GM21717 (cell line): Measurements from ENCODE around the gene MS4A10.
A peak's percentile ranks its signal among the peaks of the same experiment; 100 is the strongest.

Experiments
- ATAC-seq: cut with Tn5 transposase; IDR thresholded peaks from one replicate; pipeline ENCODE4 v1.9.1; 2021; ENCODE audit warnings: mild to moderate bottlenecking, moderate library complexity; ENCODE audit not compliant: unreplicated experiment

MS4A10 gene

DNA sequence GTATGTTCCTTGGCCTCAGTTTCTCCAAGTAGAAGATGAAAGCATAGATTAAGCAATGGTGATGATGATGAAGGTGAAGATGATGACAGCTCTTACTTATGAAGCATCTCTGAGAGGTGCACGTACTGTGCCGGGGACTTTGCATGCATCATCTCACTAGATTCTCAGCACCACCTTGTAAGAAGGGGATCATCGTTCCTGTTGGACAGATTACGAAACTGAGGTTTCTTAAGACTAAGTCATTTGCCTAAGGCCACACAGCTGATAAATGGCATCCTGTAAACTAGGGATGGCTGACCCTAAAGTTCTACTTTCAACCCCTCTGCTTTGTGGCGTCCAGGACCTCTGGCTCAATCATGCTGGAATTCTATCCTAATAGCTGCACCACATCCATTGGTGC is 19.8 kb upstream of the MS4A10 start:
- no peak for ATAC-seq

DNA sequence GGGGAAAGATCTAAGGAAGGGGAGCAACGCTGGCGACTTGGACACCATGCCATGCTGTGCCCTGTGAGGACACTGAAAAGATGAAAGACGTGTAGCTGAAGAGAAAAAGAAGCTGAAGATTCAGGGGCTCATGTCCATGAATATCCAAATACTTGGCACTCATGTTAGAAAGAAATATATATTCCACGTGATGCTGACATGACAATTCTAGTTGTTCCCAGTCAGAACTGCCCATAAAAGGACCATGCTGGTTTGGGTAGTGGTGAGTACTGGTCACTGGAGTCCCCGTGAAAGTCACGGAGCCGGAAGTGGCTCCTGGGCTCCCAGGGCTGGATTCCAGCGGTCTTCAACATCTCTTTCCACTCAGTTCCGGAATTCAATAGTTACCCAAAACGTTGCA is 18.6 kb upstream of the MS4A10 start:
- no peak for ATAC-seq

DNA sequence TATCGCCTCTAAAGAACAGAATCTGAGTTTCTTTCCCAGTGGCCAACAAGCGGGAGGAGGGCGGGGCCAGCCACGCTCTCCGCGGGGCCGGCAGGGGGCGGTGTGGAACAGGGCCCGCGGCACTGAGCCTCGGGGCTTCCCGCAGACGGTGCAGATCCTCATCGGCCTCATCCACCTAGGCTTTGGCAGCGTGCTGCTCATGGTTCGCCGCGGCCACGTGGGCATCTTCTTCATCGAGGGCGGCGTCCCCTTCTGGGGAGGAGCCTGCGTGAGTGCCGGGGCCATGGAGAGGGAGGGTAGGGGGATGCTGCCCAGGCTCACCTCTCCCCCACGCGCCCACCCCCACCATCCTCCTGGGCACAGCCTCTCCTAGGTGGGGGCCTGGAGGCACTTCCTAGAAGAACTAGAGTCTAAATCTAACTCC is 17.7 kb upstream of the MS4A10 start:
- no peak for ATAC-seq

DNA sequence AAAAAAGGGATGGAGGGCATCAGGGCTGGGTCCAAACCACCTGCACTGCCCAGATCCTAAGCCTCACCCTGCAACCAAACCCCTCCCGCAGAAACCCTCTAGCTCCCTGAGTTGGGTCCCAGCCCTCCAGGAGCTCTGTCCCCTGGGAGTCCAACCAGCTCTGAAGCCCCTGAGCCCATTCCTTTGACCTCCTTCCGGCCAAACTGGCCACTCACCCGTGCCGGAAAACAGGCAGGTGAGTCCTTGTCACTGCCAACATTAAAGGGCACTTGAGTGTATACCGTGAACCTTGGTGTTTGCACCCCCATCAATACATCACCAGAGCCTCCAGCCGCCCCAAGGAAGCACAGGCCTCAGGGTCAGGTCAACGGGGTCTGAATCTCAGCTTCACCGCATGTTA is 16.9 kb upstream of the MS4A10 start:
- no peak for ATAC-seq

- ATAC-seq: no peak
These were observed 15.9 kb upstream of the MS4A10 start for GRCh38 chr11:60769273-60769672.

DNA sequence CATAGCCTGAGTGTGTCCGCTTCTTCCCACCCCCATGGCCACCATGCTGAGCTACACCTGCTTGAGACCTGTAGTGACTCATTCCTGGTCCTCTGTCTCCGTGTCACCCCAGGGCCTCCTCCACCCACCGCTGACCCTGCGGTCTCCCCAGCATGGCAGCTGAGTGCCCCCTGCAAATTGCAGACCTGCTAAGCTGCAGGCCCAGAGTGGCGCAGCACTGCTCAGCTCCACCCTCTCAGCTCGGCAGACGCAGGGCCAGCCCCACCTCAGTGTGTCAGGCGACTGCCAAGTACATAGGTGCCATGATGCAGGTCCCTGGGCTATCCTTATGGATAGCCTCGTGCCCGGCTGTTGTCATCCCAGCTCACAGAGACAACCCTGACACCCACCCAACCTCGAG is 15.3 kb upstream of the MS4A10 start:
- no peak for ATAC-seq

DNA sequence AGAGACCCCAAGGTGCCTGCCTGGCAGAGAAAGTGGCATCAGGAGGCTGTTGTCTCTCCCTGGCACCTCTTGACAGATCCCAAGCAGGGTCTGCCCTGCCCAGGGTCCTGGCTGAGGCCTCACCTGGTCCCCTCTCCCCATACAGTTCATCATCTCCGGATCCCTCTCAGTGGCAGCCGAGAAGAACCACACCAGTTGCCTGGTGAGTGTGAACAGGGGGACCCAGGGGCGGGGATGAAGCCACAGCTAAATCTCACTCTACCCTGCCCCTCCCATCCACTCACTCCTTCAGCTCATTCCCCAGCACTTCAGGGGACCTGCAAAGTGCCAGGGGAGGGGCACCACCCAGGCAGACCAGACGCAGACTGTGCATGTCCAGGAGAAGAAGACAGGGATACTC is 14.0 kb upstream of the MS4A10 start:
- ATAC-seq: no peak

DNA sequence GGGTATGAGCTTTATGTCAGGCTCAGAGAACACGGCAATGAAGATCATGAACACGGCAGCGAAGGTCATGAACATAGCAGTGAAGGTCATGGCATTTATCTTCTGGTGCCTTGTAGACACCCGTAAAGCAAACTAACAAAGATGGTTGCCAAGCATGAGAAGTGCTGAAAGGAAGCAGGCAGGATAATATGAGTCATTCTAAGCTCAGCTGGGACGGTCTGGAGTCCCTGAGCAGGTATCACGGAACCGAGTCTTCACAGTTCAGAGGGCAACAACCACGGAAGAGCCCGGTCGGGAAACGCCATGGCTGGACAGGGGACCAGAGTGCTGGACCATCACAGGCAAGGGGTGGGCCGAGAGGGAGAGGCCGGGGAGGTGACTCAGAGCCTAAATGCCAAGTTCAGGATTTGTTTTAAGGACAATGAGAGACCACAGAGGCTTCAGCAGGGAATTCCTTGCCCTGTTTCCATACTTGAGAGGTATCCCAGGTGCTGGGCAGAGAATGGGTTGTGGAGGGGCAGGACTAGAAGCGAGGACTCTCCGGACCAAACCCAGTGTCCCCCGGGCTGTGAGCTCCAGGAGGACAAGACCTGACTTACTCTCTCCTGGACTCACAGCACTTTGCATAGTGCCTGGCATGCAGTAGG is 13.1 kb upstream of the MS4A10 start:
- ATAC-seq: peak; percentile 38

DNA sequence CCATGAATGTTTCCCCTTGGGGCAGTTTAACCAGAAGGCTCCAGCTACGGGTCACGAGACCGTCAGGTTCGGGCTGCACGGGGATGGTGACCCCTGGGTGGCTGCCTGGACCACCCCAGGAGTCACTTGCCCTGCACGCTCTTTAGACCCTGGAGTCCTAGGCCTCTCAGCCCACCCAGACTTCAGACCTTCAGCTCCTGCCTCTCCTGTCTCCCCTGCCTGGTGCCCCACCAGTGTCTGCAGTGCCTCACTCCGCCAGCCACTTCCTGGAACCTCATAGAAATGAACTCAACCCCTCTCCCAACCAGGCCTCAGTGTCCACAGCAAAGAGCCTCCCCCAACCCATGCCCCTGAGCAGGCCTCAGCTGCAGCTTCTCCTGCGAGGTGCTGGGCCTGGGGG is 12.5 kb upstream of the MS4A10 start:
- ATAC-seq: no peak

- ATAC-seq: no peak
These were observed 10.4 kb upstream of the MS4A10 start for GRCh38 chr11:60774726-60775125.

DNA sequence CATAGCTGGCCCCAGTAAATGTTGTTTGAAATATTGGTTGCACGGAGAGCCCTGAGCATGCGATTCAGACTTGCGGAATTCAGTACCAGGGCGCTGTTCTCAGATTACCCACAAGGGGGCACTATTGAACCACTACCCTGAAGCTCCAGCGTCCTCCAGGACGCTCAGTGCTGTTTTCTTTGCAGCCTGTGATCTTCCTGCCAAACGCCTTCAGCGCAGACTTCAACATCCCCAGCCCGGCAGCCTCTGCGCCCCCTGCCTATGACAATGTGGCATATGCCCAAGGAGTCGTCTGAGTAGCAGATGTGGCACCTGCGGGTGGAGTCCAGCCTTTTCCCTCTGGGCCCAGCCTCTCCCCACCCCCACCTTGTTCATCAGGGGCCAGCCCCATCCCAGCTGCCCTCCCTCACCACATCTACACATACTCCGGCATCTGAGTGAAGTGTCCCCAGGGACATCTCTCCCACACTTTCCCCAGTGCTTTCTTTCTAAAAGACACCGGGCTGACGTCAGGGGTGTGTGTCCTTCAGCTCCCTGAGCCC is 9.6 kb upstream of the MS4A10 start:
- ATAC-seq: peak; percentile 57

DNA sequence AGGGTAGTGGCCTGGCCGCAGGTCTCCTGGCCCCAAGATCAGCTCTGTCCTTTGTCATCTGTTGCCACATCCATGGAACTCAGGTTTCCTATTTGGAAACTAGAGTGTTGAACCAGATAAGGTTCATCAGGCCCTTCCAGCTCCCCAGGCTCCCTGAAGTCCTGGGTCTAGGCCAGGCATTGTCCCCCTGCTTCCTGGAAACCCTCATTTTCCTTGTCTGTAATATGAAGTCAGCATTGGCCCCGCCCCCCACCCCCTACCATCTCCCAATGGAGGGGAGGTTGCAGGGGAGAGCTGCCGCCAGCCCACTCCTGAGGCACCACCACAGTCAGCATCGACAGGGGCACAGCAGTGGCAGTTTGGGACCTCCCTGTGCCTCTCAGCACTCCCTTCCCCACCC is 9.0 kb upstream of the MS4A10 start:
- ATAC-seq: no peak

- no peak for ATAC-seq
These were observed 8.0 kb upstream of the MS4A10 start for GRCh38 chr11:60777106-60777505.

DNA sequence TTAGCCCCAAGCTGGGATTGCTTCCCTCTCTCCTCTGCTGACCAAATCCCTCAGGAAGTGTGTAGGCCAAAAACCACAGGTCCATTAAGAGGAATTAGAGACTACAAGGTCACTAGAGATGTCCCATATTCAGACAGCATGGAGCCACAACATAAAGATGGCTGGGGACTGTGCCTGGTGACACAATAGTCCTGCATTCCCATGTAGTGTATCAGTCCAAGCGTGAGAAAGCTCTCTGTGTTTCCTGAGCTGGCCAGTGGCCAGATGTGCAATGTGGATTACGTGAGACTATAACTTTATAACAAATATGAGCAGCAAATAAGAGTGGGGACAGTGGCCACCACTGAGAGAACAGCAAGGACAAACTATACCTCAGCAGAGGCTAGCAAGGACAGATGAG is 7.6 kb upstream of the MS4A10 start:
- no peak for ATAC-seq

DNA sequence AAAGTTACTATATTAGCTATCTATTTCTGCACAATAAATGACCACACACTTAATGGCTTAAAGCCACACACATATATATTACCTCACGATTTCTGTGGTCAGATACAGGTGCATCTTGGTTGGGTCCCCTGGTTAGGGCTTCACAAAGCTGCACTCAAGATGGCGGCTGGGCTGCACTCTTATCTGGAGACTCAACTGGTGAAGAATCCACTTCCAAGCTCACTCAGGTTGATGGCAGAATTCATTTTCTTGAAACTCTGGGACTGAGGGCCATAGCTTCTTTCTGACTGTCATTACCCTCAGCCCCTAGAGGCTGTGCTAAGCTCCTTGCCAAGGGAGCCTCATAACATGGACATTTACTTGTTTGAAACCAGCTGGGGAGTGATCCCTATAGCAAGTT is 5.1 kb upstream of the MS4A10 start:
- ATAC-seq: no peak

DNA sequence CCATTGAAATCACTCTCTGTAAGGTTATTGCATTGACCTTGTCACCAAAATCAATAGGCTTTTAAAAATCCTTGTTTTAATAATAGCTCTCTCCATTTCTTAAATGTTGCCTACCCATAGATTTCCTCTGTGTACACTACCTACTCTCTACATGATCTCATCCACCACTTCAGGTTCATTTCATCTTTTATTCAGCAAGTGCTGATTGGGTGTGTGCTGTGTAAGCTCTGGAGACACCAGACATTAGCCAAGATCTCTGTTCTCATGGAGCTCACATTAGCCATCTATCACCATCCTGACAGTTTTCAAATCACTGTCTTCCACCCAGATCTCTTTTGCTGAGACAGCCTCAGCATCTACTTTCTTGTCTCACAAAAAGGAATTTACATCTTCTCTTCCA is 4.4 kb upstream of the MS4A10 start:
- ATAC-seq: no peak

DNA sequence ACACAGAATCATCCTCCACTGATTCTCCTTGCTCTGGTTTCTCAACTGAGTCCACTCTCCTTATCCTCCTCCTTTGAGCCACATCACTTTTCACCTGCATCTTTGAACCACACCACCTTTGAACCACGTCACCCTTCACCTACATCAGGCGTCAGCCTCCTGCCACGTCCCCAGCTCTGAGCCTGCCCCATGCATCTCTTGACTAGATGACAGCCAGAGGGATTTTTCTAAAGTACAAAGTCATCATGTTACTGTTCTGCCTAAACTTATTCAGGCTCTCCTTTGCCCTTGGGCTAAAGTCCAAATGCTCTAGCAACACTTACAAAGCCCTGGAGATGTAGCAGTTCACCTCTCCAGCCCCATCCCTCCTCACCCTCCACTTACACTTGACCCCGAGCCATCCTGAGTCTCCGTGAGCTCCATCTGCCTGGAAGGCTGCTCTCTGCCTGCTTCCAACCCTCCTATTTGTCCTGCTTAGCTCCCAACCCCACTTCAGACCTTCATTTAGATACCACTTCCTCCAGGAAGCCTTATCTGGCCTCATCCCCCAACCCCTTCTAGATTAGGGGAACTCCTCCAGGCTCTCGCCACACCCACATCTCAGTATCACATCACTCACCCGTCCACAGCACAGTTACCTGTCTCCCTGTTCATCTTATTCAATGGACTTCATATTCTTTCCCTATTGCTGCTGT is 3.7 kb upstream of the MS4A10 start:
- ATAC-seq: no peak

GRCh38 chr11:60781981-60782316 is 3.2 kb upstream of the MS4A10 start:
- ATAC-seq: no peak

GRCh38 chr11:60782393-60783140 is 2.6 kb upstream of the MS4A10 start:
- ATAC-seq: no peak

DNA sequence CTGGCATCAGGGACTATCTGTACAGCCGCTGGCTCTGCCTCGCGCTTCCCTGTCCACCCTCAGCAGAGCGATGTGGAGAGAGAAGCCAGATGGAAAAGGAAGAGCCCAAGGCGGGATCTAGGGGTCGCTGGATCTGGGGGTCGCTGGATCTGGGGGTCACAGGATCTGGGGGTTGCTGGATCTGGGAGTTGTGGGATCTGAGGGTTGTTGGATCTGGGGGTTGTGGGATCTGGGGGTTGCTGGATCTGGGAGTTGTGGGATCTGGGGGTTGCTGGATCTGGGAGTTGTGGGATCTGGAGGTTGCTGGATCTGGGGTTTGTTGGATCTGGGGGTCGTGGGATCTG is 2.0 kb upstream of the MS4A10 start:
- ATAC-seq: no peak

DNA sequence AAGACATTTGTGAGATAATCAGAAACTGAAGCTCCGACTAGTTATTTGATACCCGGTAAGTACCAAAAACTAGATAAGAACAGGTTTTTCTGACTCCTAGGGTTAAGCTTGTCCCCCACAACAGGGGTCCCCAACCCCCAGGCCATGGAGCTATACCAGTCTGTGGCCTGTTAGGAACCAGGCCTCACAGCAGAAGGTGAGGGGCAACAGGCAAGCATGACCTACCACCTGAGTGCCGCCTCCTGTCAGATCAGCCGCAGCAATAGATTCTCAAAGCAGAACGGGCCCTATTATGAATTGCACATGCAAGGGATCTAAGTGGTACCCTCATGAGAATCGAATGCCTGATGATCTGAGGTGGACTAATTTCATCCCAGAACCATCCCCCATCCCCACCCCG is 1.2 kb upstream of the MS4A10 start:
- ATAC-seq: no peak

- ATAC-seq: no peak
These were observed 751 bp downstream of the MS4A10 start for GRCh38 chr11:60785806-60786361.
